ENCODE results near the gene HHAT. TPM values are rescaled to one million over a fixed set of nuclear protein-coding genes. Genes with fewer than 3 reads are reported as not detected.

The HHAT gene
- total RNA-seq, 2 experiments from 2014 or later, result 5.2 to 9.5 TPM

DNA sequence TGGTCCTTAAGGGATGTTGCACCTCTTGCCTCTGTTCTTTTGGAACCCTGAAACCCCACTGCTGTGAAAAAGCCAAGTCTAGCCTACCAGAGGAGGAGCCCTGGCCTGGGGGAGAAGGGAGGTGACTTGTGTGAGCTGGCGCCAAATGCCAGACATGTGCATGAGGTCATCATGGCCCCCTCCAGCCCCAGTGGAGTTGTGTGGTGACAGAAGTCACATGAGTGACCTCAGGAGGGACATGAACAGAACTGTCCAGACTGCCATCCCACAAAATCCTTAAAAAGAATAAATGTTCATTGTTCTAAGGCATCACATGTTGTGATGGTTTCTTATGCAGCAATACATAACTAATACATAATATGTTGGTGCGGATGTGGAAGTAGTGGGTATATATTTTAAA is 10.8 kb downstream of the HHAT start:
- H3K79me2 ChIP-seq (ENCODE audit: insufficient read depth, low read depth, low read length), result no peaks in the 10 kb centered on the region
- no peak for DNase-seq (ENCODE audit: low spot score)
- ChIA-PET CTCF (ENCODE audit: unreplicated experiment) (no interaction called here), POLR2A (no interaction called here)
- intact Hi-C loops (cut with micrococcal nuclease; ENCODE audit: unreplicated experiment), result loop anchor here (10.0 kb wide), 1 partner anchor 585 kb away; the partner anchor contains the start of gene TRAF3IP3
- TF ChIP-seq EZH2phosphoT487 (IDR thresholded peaks at IDR 0.05; ENCODE audit: borderline replicate concordance, low read depth, low read length) (no peak), CTCF (conservative IDR thresholded peaks at IDR 0.05; ENCODE audit: low read length) (no peak)
- H3K9me2 ChIP-seq (ENCODE audit: insufficient read depth, low read length), result no peaks in the 10 kb centered on the region
- no peak overlapping the region for H2AFZ ChIP-seq (ENCODE audit: low read length)
- H3K4me2 ChIP-seq (ENCODE audit: low read length), result no peak overlapping the region
- H3K4me3 ChIP-seq (ENCODE audit: low read depth, low read length, poor library complexity, severe bottlenecking), result no peak overlapping the region
- H3K36me3 ChIP-seq (ENCODE audit: insufficient read depth, low read length), result no peaks in the 10 kb centered on the region
- no peaks in the 10 kb centered on the region for H3K9me3 ChIP-seq (ENCODE audit: low read length)
- H3K27ac ChIP-seq (ENCODE audit: low read depth, low read length, poor library complexity, severe bottlenecking), result no peak overlapping the region
- no TSS peak for BruUV-seq (replicated peaks)
- H3K4me1 ChIP-seq (ENCODE audit: insufficient read depth, low read length, poor library complexity, severe bottlenecking), result peaks cover 43% of the 10 kb centered on the region
- H4K20me1 ChIP-seq (ENCODE audit: insufficient read depth, low read length), result no peaks in the 10 kb centered on the region

- intact Hi-C loops (cut with micrococcal nuclease; ENCODE audit: unreplicated experiment), result no loop called here
Observed at GRCh38 chr1:210340311-210340710, 11.6 kb downstream of the HHAT start.

More at GRCh38 chr1:210340311-210340710, 11.6 kb downstream of the HHAT start:
- TF ChIP-seq CTCF (conservative IDR thresholded peaks at IDR 0.05; ENCODE audit: low read length) (no peak), EZH2phosphoT487 (IDR thresholded peaks at IDR 0.05; ENCODE audit: borderline replicate concordance, low read depth, low read length) (no peak)
- H3K79me2 ChIP-seq (ENCODE audit: insufficient read depth, low read depth, low read length), result no peaks in the 10 kb centered on the region
- no peaks in the 10 kb centered on the region for H4K20me1 ChIP-seq (ENCODE audit: insufficient read depth, low read length)
- no peaks in the 10 kb centered on the region for H3K9me3 ChIP-seq (ENCODE audit: low read length)
- H3K4me2 ChIP-seq (ENCODE audit: low read length), result peak overlapping the region; percentile 14; the same call in 1 of the 2 replicates
- no TSS peak for BruUV-seq (replicated peaks)
- H3K4me3 ChIP-seq (ENCODE audit: low read depth, low read length, poor library complexity, severe bottlenecking), result no peak overlapping the region
- ChIA-PET CTCF (ENCODE audit: unreplicated experiment) (no interaction called here), POLR2A (interaction anchor here (0.6 to 3.7 kb wide), 7 partner anchors 7 to 796 kb away, joined by 3 to 25 read pairs (median 6); partner anchors contain the start of gene HHAT)
- no peaks in the 10 kb centered on the region for H3K9me2 ChIP-seq (ENCODE audit: insufficient read depth, low read length)
- DNase-seq (ENCODE audit: low spot score), result no peak
- no peaks in the 10 kb centered on the region for H3K36me3 ChIP-seq (ENCODE audit: insufficient read depth, low read length)
- H2AFZ ChIP-seq (ENCODE audit: low read length), result peak overlapping the region; percentile 47; the same call in 1 of the 2 replicates
- peaks cover 43% of the 10 kb centered on the region for H3K4me1 ChIP-seq (ENCODE audit: insufficient read depth, low read length, poor library complexity, severe bottlenecking)
- H3K27ac ChIP-seq (ENCODE audit: low read depth, low read length, poor library complexity, severe bottlenecking), result no peak overlapping the region
